HUDEP-2 (cell line): ENCODE measurements around the gene STARD8.
"Not testable (repeated sequence)": the region's sequence is repeated elsewhere in the genome, so short reads cannot be mapped to it uniquely, and the experiment has no call there.

Experiments
- DNase-seq, 76 experiments: peaks; one replicate each; lab custom pipeline; 2025; ENCODE audit not compliant: unreplicated experiment in 76 of 76; lab: John Stamatoyannopoulos, UW

The STARD8 gene

DNA sequence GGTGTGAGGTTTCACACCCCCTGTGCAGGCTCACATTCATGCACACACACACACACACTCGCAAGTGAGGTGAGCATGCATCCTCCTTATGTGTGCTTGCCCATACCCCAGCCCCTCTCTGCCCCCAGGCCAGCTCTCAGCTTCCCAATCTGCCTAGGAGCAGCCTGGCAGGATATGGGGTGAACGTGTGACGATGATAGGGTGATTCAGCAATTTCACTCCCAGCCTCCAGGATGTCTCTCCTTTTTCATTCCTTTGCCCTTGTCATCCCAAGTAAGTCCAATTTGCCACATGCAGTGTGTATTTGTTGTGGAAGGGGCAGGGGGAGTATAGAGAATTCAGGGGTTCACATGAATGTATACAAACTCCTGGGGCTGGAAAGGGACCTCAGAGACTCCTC, 7.2 kb downstream of the STARD8 start:
- DNase-seq: no peak

GRCh38 chrX:68656473-68656872, 9.0 kb downstream of the STARD8 start:
- DNase-seq: not testable (repeated sequence)

DNA sequence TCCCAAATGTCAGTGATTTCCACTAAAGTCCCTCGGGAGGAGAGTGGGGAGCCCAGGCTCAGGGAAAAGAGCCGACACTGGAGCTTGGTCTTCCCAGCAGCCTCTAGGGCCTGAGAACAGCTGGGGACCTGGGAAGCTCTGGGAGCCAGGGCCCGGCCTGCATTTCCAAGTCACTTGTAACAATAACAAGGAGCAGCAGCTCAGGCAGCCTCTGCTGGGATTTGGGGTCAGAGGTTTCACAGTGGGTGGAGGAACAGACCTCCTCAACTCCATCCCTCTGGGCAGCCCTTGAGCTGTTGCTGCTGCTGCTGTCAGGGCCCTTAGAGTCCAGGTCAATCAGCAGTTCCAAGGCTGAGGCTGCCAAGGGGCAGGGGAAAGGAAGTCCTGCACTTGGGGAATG, 11.1 kb downstream of the STARD8 start:
- no peak for DNase-seq

- DNase-seq: no peak
These were observed 11.9 kb downstream of the STARD8 start for GRCh38 chrX:68659385-68659784.

DNA sequence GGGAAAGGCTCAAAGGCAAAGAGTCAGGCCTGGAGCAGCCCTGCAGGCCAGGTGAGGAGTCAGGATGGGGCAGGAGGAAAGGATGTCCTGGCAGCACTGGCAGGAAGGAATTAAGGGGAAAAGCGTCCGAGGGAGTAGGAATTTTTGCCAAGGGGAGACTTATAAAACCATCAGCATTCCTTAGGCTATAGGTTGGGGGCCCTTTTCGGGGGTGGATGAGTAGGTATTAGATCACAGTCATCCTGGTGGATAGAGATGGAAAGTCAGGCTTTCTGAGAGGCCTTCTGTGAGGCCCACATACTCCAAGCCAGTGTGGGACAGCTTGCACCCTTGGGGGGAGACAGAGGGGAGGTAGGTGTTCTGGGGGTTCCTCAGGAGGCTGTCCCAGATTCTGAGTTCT, 12.3 kb downstream of the STARD8 start:
- DNase-seq: no peak

DNA sequence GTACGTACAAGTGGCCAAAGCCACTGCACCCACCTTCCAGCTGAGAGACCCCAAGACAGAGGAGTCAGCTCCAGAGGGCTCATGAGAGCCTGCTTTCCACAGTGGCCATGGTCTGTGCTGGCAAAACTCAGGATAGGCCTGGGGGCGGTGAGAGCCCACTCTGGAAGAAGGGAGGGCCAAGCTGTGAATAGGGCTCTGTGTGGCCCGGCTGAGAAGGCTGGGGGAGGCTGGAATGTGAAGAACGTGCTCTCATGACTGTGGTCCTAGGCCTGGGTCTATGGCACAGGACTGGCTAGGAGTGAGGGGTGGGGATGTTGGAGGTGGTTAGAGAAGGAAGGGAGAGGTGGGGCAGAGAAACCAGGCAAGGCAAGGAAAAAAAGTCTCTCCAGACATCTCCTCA, 13.3 kb downstream of the STARD8 start:
- no peak for DNase-seq

GRCh38 chrX:68665502-68665901, 18.0 kb downstream of the STARD8 start:
- DNase-seq: peak in 3 of 76 experiments; percentile 1 to 30 (median 2)

DNA sequence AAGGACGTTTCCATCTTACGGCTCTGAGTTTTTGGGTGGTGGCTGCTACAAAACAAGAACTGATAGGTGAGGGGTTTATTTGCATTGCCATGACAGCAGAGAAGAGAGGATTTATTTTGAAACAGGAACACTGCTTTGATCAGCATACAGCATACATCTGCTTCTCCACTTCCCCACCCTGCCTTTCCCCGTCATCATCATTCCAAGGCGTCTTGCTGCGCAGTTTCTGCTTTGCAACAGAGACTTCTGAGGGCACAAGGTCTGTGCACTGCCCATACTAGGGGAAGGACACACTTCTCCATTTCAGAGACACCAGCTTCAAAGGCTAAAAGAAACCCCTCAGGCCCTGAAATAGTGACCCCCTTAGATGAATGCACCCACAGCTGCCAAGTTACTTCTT, 19.1 kb downstream of the STARD8 start:
- DNase-seq: no peak

DNA sequence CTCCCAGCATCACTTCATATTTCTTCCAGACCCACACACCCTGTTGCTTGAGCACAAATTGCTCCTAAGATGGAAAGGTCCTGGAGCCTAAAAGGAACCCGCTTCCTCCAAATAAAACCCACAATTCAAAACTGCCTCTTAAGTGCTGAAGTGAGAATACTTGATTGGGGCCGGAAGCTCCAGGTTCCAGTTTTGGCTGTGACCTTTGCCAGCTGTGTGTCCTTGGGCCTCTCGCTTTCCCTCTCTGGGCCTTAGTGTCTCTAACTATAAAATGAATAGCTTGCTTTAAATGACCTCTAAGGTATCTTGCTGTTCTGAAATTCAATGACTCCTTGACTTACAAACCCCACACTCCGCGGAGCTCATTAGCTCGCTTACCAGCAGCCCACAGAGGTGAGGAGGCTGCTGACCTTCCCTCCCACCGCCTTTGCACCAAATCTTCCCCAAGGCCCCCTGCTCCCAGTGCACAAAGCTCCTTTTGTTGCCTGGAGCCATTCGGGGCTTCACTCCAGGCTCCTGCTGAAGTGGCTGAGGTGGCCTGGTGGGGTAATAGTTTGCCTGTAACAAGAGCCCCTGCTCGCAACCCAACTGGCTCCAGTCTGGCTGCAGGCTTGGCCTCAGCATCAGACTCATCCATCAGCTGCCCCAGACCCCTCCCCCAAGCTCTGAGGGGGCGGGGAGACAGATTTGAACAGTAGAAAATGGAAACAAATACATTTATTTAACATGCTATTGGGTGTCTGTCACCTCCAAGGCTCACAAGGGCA, 21.8 kb downstream of the STARD8 start:
- no peak for DNase-seq

DNA sequence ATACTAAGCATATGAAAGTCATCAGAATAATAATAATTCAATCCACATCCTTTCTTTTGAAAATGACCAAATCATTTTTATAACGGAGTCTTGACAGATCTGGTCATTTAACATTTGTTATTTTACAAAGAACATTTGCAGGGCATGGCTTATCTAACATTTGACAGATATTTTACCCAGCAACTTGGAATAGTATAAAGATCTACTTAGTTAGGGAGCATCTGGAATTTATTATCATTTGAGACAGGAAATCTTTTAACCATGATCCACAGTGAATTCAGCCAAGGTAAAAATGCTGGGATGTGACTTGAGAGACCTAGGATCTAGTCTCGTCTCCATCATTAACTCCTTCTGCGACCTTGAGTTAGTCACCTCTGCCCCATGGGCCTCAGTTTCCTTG, 22.4 kb downstream of the STARD8 start:
- DNase-seq: no peak

DNA sequence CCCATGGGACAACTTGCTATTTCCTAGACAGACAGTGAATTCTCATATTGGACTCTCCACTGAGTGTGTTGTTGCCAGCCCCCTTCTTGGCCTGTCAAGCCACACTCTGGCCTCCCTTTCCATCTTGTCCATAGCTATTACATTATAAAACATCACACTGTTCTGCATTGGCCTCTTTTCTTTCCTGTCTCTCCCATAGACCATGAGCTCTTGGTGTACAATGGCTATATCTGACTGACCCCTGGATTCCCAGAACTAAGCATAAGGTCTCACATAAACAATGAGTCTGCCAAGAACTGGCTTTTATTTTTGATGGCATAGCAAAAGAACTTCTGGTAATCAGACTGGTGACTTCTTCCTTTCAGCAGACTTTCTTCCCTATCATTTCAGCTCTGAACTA, 23.8 kb downstream of the STARD8 start:
- DNase-seq: no peak

GRCh38 chrX:68672581-68673318, 25.3 kb downstream of the STARD8 start:
- no peak for DNase-seq

DNA sequence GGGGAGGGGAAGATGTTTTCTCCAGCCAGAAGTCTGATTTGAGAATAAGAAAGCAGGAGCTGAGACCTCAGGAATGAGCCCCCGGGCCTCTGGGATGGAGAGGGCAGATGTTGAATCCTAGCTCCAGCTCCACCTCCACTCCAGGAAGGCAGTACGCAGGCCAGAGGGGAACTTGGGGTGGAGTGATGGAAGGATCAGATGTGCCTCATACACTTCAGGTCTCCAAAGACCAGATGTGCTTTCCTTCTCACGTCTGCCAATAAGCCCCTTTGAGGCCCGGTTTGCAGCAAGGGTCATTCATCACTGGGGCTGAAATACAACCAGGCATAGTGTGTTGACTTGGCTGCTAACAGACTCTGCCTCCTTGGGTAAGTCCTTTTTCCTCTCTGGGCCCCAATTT, 28.1 kb downstream of the STARD8 start:
- DNase-seq: no peak

DNA sequence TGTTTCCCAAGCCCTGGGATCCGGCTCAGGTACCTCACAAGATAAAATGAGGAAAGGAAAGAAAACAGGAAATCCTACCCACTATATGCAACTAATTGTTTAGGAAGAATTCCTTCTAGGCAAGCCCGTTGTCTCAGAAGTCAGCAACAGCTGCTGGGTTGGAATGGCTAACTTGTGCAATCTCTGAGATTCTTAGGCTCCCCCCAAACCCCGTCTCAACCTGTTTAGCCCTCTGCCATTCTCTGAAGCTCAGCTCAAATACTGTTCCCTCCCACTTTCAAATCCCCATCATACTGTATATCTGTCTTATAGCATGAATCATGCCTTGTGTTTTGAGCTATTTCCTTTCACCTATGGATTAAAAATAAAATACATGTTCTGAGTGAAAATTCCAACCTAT, 28.9 kb downstream of the STARD8 start:
- no peak for DNase-seq

DNA sequence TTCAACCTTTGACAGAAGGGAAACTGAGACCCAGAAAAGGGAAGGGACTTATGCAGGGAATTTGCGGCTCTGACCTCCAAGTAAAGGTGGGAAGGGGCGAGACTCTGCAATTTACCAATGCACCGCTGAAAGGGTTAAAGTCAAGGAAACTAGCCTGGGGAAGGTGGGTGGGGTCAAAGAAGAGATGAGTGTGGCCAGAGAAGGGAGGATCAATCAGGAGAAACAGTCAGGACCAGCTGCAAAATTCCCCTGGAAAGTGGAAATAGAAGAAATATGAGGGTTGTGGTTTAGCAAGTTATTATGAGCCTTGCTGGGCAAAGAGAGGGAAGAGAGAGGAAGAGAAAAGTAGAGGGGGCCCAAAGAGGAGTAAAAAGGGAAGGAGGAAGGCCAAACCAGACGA, 30.5 kb downstream of the STARD8 start:
- no peak for DNase-seq

DNA sequence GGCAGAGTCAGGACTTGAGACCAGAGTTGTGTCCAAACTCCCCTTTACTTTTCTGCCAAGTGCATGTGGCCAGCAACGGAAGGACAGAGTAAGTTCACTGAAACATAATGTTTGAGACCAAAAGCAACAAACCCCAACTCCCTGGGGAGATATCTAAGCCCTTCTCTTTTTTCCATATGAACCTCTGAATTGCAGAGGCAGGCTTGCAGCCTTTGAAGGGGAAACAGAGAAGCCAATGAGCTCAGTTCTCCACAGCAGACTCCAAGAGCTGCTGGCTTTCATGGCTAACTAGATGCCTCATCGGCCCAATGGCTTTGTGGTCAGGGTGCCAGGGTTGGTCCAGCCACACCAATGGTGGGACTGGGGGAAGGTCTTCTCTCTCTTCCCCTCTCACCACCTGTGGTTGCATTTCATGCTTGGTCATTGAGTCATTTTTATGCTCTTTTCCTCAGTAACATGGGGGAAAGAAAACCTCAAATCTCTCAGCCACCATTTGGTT, 34.0 kb downstream of the STARD8 start:
- no peak for DNase-seq

- no peak for DNase-seq
These were observed 35.3 kb downstream of the STARD8 start for GRCh38 chrX:68682790-68683189.

- DNase-seq: no peak
These were observed 36.1 kb downstream of the STARD8 start for GRCh38 chrX:68683580-68683979.

DNA sequence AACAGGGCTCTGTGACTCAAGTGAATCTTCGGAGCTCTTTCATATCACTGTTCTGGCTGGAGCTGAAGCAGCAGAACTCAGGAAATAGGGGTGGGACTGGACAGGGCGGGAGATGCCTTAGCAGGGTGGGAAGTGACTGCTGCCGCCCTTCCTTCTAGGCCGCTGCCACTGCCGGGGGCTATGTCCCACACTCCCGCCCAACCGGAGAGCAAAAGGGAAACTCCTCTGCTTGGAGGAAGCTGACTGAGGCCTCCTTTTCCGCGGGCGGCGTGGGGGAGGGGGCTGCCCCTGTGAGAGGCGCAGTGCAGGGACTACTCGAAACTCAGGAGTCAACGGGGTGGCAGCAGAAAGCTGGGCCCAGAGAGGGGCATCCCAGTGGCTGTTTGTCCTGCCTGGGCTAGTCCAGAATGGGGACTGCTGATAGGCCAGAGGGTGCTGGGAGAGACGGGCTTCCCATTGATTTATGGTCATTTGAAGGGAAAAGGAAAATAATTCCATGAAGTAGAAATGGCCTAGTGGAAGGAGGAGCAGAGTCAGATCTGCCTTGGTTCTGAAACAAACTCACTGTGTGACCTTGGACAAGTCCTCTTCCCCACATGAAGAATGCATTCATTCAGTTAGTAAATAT, 36.9 kb downstream of the STARD8 start:
- DNase-seq: peak in 9 of 76 experiments; percentile 0 to 19 (median 4)

DNA sequence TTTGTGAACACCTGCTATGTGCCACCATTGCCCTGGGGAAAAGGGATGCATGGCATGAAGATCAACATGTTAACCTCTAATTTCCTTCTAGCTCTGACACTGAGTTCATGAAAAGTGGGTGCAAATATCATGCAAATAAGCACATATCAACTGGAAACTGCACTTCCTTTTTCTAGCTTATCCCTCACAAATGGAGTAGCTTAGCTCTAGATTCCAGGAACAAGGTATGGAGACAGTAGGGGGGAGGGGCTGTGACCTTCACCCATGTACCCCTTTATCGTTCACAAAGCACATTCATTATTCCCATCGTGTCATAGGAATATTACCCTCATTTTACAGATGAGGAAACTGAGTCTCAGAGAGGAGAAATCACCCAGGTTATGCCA, 37.4 kb downstream of the STARD8 start:
- no peak for DNase-seq

- peak in 70 of 76 experiments; percentile 0 to 75 (median 25) for DNase-seq
These were observed 38.2 kb downstream of the STARD8 start for GRCh38 chrX:68685685-68686084.
